Activated T-cell treated with anti-CD3 and anti-CD28 coated beads, Interleukin-2, amount 50 U/mL, for 4 hours (primary cell): ENCODE measurements around the gene MTM1. TPM values are rescaled to one million over a fixed set of nuclear protein-coding genes. Genes with fewer than 3 reads are reported as not detected.
A peak's percentile ranks its signal among the peaks of the same experiment; 100 is the strongest.

Source experiments
- ATAC-seq, 2 donors: fragments of 200-7000 bp; cut with Tn5 transposase; one replicate each; pipeline ENCODE4 v1.10.0; 2021
- DNase-seq: peaks from one replicate; pipeline ENCODE4 v3.0.0-alpha.2; 2020
- H3K27me3 Mint-ChIP-seq: one replicate; pipeline ENCODE4 v1.8.0; 2021; ENCODE audit warnings: low read depth, mixed read lengths
- H3K36me3 Mint-ChIP-seq: one replicate; pipeline ENCODE4 v1.8.0; 2022; ENCODE audit warnings: mixed read lengths; ENCODE audit not compliant: insufficient read depth
- H3K4me1 Mint-ChIP-seq: one replicate; pipeline ENCODE4 v1.8.0; 2021; ENCODE audit warnings: low read depth, mixed read lengths
- H3K4me3 Mint-ChIP-seq: one replicate; pipeline ENCODE4 v1.8.0; 2021; ENCODE audit warnings: mild to moderate bottlenecking, moderate library complexity, mixed read lengths
- H3K9me3 Mint-ChIP-seq: one replicate; pipeline ENCODE4 v1.8.0; 2021; ENCODE audit warnings: mixed read lengths
- total RNA-seq, 3 donors: library from RNA; stranded (reverse); gene quantifications; one replicate each; pipeline ENCODE4 v1.2.1, GENCODE V29; 2021

The MTM1 gene
- total RNA-seq, 3 donors from 2014 or later: 14.9 to 17.2 (median 15.4) TPM

GRCh38 chrX:150643958-150644357 is 75.5 kb downstream of the MTM1 start:
- H3K9me3 Mint-ChIP-seq: no peaks in the 10 kb centered on the region
- no peaks in the 10 kb centered on the region for H3K27me3 Mint-ChIP-seq
- ATAC-seq (no peak), DNase-seq (no peak)
- peaks cover 14% of the 10 kb centered on the region for H3K36me3 Mint-ChIP-seq
- H3K4me3 Mint-ChIP-seq: no peak overlapping the region
- peaks cover under 1% of the 10 kb centered on the region for H3K4me1 Mint-ChIP-seq

GRCh38 chrX:150644422-150644821 is 76.0 kb downstream of the MTM1 start:
- no peaks in the 10 kb centered on the region for H3K9me3 Mint-ChIP-seq
- no peak overlapping the region for H3K4me3 Mint-ChIP-seq
- peaks cover 17% of the 10 kb centered on the region for H3K36me3 Mint-ChIP-seq
- peaks cover 5% of the 10 kb centered on the region for H3K4me1 Mint-ChIP-seq
- no peaks in the 10 kb centered on the region for H3K27me3 Mint-ChIP-seq
- DNase-seq (no peak), ATAC-seq (no peak)

- Mint-ChIP-seq H3K4me3 (no peak overlapping the region), H3K9me3 (no peaks in the 10 kb centered on the region), H3K27me3 (no peaks in the 10 kb centered on the region), H3K36me3 (peaks cover 24% of the 10 kb centered on the region), H3K4me1 (peaks cover 10% of the 10 kb centered on the region)
- no peak for DNase-seq
- no peak for ATAC-seq
These were observed 78.9 kb downstream of the MTM1 start for GRCh38 chrX:150647331-150647730.

GRCh38 chrX:150648296-150648940 is 80.0 kb downstream of the MTM1 start:
- no peaks in the 10 kb centered on the region for H3K9me3 Mint-ChIP-seq
- H3K36me3 Mint-ChIP-seq: peaks cover 20% of the 10 kb centered on the region
- H3K4me3 Mint-ChIP-seq: no peak overlapping the region
- H3K4me1 Mint-ChIP-seq: peaks cover 10% of the 10 kb centered on the region
- H3K27me3 Mint-ChIP-seq: no peaks in the 10 kb centered on the region
- no peak for DNase-seq
- ATAC-seq: no peak

GRCh38 chrX:150649096-150649870 is 80.9 kb downstream of the MTM1 start:
- ATAC-seq (no peak), DNase-seq (no peak)
- H3K4me3 Mint-ChIP-seq: no peak overlapping the region
- H3K9me3 Mint-ChIP-seq: no peaks in the 10 kb centered on the region
- peaks cover 20% of the 10 kb centered on the region for H3K36me3 Mint-ChIP-seq
- peaks cover 10% of the 10 kb centered on the region for H3K4me1 Mint-ChIP-seq
- no peaks in the 10 kb centered on the region for H3K27me3 Mint-ChIP-seq

GRCh38 chrX:150651906-150652305 is 83.5 kb downstream of the MTM1 start:
- Mint-ChIP-seq H3K4me3 (no peak overlapping the region), H3K36me3 (peaks cover 17% of the 10 kb centered on the region), H3K4me1 (peaks cover 13% of the 10 kb centered on the region), H3K27me3 (no peaks in the 10 kb centered on the region), H3K9me3 (no peaks in the 10 kb centered on the region)
- DNase-seq: no peak
- ATAC-seq: no peak

- ATAC-seq: no peak
- no peaks in the 10 kb centered on the region for H3K9me3 Mint-ChIP-seq
- H3K27me3 Mint-ChIP-seq: no peaks in the 10 kb centered on the region
- no peak overlapping the region for H3K4me3 Mint-ChIP-seq
- DNase-seq: no peak
- peaks cover 4% of the 10 kb centered on the region for H3K4me1 Mint-ChIP-seq
- peaks cover 14% of the 10 kb centered on the region for H3K36me3 Mint-ChIP-seq
These were observed 87.4 kb downstream of the MTM1 start for GRCh38 chrX:150655788-150656187.

GRCh38 chrX:150663073-150663472 is 94.7 kb downstream of the MTM1 start:
- no peaks in the 10 kb centered on the region for H3K27me3 Mint-ChIP-seq
- no peak overlapping the region for H3K4me3 Mint-ChIP-seq
- no peaks in the 10 kb centered on the region for H3K4me1 Mint-ChIP-seq
- ATAC-seq (no peak), DNase-seq (no peak)
- peaks cover 25% of the 10 kb centered on the region for H3K36me3 Mint-ChIP-seq
- H3K9me3 Mint-ChIP-seq: no peaks in the 10 kb centered on the region

- no peak overlapping the region for H3K4me3 Mint-ChIP-seq
- DNase-seq: no peak
- no peaks in the 10 kb centered on the region for H3K4me1 Mint-ChIP-seq
- no peaks in the 10 kb centered on the region for H3K27me3 Mint-ChIP-seq
- peaks cover 25% of the 10 kb centered on the region for H3K36me3 Mint-ChIP-seq
- ATAC-seq: no peak
- H3K9me3 Mint-ChIP-seq: no peaks in the 10 kb centered on the region
These were observed 95.9 kb downstream of the MTM1 start for GRCh38 chrX:150664290-150664689.

GRCh38 chrX:150676221-150676620 is 107.8 kb downstream of the MTM1 start:
- Mint-ChIP-seq H3K9me3 (no peaks in the 10 kb centered on the region), H3K4me3 (no peak overlapping the region), H3K27me3 (no peaks in the 10 kb centered on the region), H3K4me1 (no peaks in the 10 kb centered on the region), H3K36me3 (peaks cover 2% of the 10 kb centered on the region)
- no peak for DNase-seq
- ATAC-seq: no peak

- no peaks in the 10 kb centered on the region for H3K36me3 Mint-ChIP-seq
- ATAC-seq (no peak), DNase-seq (no peak)
- no peaks in the 10 kb centered on the region for H3K27me3 Mint-ChIP-seq
- peaks cover 5% of the 10 kb centered on the region for H3K4me1 Mint-ChIP-seq
- H3K4me3 Mint-ChIP-seq: no peak overlapping the region
- H3K9me3 Mint-ChIP-seq: no peaks in the 10 kb centered on the region
These were observed 112.6 kb downstream of the MTM1 start for GRCh38 chrX:150680974-150681373.

GRCh38 chrX:150683112-150683511 is 114.7 kb downstream of the MTM1 start:
- Mint-ChIP-seq H3K36me3 (no peaks in the 10 kb centered on the region), H3K4me1 (peaks cover 6% of the 10 kb centered on the region), H3K4me3 (no peak overlapping the region), H3K27me3 (no peaks in the 10 kb centered on the region), H3K9me3 (no peaks in the 10 kb centered on the region)
- DNase-seq: no peak
- ATAC-seq: no peak

GRCh38 chrX:150683536-150684146 is 115.2 kb downstream of the MTM1 start:
- Mint-ChIP-seq H3K9me3 (no peaks in the 10 kb centered on the region), H3K36me3 (no peaks in the 10 kb centered on the region), H3K27me3 (no peaks in the 10 kb centered on the region), H3K4me1 (peaks cover 11% of the 10 kb centered on the region), H3K4me3 (no peak overlapping the region)
- ATAC-seq (peak; percentile 30 to 48), DNase-seq (no peak)

GRCh38 chrX:150688911-150689451 is 120.6 kb downstream of the MTM1 start:
- Mint-ChIP-seq H3K9me3 (no peaks in the 10 kb centered on the region), H3K4me1 (peaks cover 41% of the 10 kb centered on the region), H3K27me3 (no peaks in the 10 kb centered on the region), H3K4me3 (no peak overlapping the region), H3K36me3 (no peaks in the 10 kb centered on the region)
- DNase-seq: no peak
- ATAC-seq: no peak
